Esophagus muscularis mucosa (tissue), 3 donors: ENCODE measurements around the gene ADAMTS3.

Experiments
- CTCF ChIP-seq, 3 experiments: fragments of 200-600 bp in 2 of 3; fragments of 450-650 bp in 1 of 3; sonication (generic) in 2 of 3; IDR thresholded peaks; one replicate each; pipeline ENCODE4 v1.5.1; 2017 to 2019; ENCODE audit warnings: antibody characterized with exemption in 3 of 3, mild to moderate bottlenecking in 2 of 3, moderate library complexity in 1 of 3
- POLR2A ChIP-seq: fragments of 450-650 bp; IDR thresholded peaks from one replicate; pipeline ENCODE4 v1.6.1; 2017; ENCODE audit warnings: antibody characterized with exemption, moderate library complexity, mild to moderate bottlenecking, low read depth
- POLR2AphosphoS5 ChIP-seq, 2 donors: sonication (generic); formaldehyde crosslinking; IDR thresholded peaks; one replicate each; pipeline ENCODE4 v1.6.1; 2017; ENCODE audit warnings: antibody characterized with exemption in 2 of 2

GRCh38 chr4:72344418-72344817, 224.6 kb downstream of the ADAMTS3 start:
- TF ChIP-seq POLR2AphosphoS5 (IDR thresholded peaks at IDR 0.05) = no peak
- no peak for TF ChIP-seq POLR2A
- TF ChIP-seq CTCF (IDR thresholded peaks at IDR 0.05) = no peak
